IMR-90 (cell line): ENCODE measurements around the gene ZDHHC12. TPM values are rescaled to one million over a fixed set of nuclear protein-coding genes. Genes with fewer than 3 reads are reported as not detected.
A peak's percentile ranks its signal among the peaks of the same experiment; 100 is the strongest.

ENCODE experiments used
- ATAC-seq: fragments of 200-7000 bp; cut with Tn5 transposase; 2 replicates; pipeline ENCODE4 v1.9.1; 2020; ENCODE audit warnings: low read depth, mild to moderate bottlenecking, moderate library complexity
- BruUV-seq: library from RNA; stranded (reverse); fragments of 400-500 nt; replicated peaks from 2 replicates; lab custom pipeline; 2021; lab: Mats Ljungman, UMichigan
- CTCF ChIA-PET: fragments of 300-600 bp; formaldehyde crosslinking; extraction: SDS; loops from one replicate; lab custom pipeline; 2021; ENCODE audit warnings: antibody characterized with exemption; lab: Yijun Ruan, JAX
- POLR2A ChIA-PET: fragments of 300-600 bp; sonication (Branson Sonifier 250); formaldehyde crosslinking; loops from one replicate; lab custom pipeline; 2022; ENCODE audit warnings: antibody characterized with exemption; ENCODE audit not compliant: unreplicated experiment; lab: Charles Lee
- DNase-seq: peaks from one replicate; pipeline ENCODE4 v3.0.0; 2013
- H2AFZ ChIP-seq: replicated peaks from 2 replicates; pipeline ENCODE3; 2013; ENCODE audit warnings: low read length, mild to moderate bottlenecking; ENCODE audit not compliant: poor library complexity
- H2AK5ac ChIP-seq: 2 replicates; pipeline ENCODE4 v1.6.1; 2013; ENCODE audit warnings: low read depth, low read length, inconsistent platforms
- H2AK9ac ChIP-seq: replicated peaks from 2 replicates; pipeline ENCODE3; 2013; ENCODE audit warnings: mild to moderate bottlenecking, low read depth, low read length, moderate library complexity; ENCODE audit not compliant: poor library complexity
- H2BK120ac ChIP-seq: 2 replicates; pipeline ENCODE4 v1.6.1; 2013; ENCODE audit warnings: low read depth, low read length, inconsistent platforms
- H2BK15ac ChIP-seq: 3 replicates; pipeline ENCODE4 v1.6.1; 2013; ENCODE audit warnings: low read depth, low read length, inconsistent platforms
- H2BK20ac ChIP-seq: 2 replicates; pipeline ENCODE4 v1.6.1; 2013; ENCODE audit warnings: low read depth, mild to moderate bottlenecking, inconsistent platforms, low read length, moderate library complexity
- H2BK5ac ChIP-seq: 2 replicates; pipeline ENCODE4 v1.6.1; 2013; ENCODE audit warnings: mild to moderate bottlenecking, low read depth, low read length, inconsistent platforms; ENCODE audit not compliant: poor library complexity, severe bottlenecking
- H3K14ac ChIP-seq: replicated peaks from 2 replicates; pipeline ENCODE4 v1.6.1; 2013; ENCODE audit warnings: low read depth, low read length, inconsistent platforms
- H3K18ac ChIP-seq: 2 replicates; pipeline ENCODE4 v1.6.1; 2013; ENCODE audit warnings: low read depth, low read length, control low read depth
- H3K23ac ChIP-seq: 2 replicates; pipeline ENCODE4 v1.6.1; 2013; ENCODE audit warnings: low read depth, low read length, inconsistent platforms
- H3K27ac ChIP-seq: 2 replicates; pipeline ENCODE4 v1.5.1; 2013; ENCODE audit warnings: mild to moderate bottlenecking, control low read depth, low read length; ENCODE audit not compliant: insufficient read depth
- H3K27me3 ChIP-seq: 2 replicates; pipeline ENCODE4 v1.6.1; 2013; ENCODE audit warnings: low read length; ENCODE audit not compliant: control insufficient read depth, insufficient read depth
- H3K36me3 ChIP-seq: 2 replicates; pipeline ENCODE4 v1.6.1; 2013; ENCODE audit warnings: low read length, mixed read lengths; ENCODE audit not compliant: control insufficient read depth, insufficient read depth
- H3K4ac ChIP-seq: 2 replicates; pipeline ENCODE4 v1.6.1; 2013; ENCODE audit warnings: low read depth, low read length, inconsistent platforms
- H3K4me1 ChIP-seq: 2 replicates; pipeline ENCODE4 v1.6.1; 2013; ENCODE audit warnings: low read length, mixed read lengths; ENCODE audit not compliant: control insufficient read depth, insufficient read depth
- H3K4me2 ChIP-seq: 2 replicates; pipeline ENCODE4 v1.6.1; 2013; ENCODE audit warnings: low read depth, mild to moderate bottlenecking, control low read depth, low read length, moderate library complexity
- H3K4me3 ChIP-seq: 2 replicates; pipeline ENCODE4 v1.5.1; 2013; ENCODE audit warnings: low read depth, mild to moderate bottlenecking, control low read depth, low read length, moderate library complexity; ENCODE audit not compliant: insufficient read depth
- H3K56ac ChIP-seq: 2 replicates; pipeline ENCODE4 v1.6.1; 2013; ENCODE audit warnings: low read length, inconsistent platforms; ENCODE audit not compliant: insufficient read depth; ENCODE audit errors: extremely low read depth
- H3K79me1 ChIP-seq, 2 experiments: 2 replicates each; pipeline ENCODE4 v1.6.1; 2013; ENCODE audit warnings: low read length in 2 of 2, inconsistent platforms in 1 of 2, low read depth in 1 of 2
- H3K9ac ChIP-seq: 2 replicates; pipeline ENCODE4 v1.6.1; 2013; ENCODE audit warnings: low read depth, low read length, control low read depth
- H3K9me1 ChIP-seq: 2 replicates; pipeline ENCODE4 v1.6.1; 2013; ENCODE audit warnings: low read length, inconsistent platforms; ENCODE audit not compliant: insufficient read depth
- H3K9me3 ChIP-seq: 2 replicates; pipeline ENCODE4 v1.6.1; 2013; ENCODE audit warnings: low read length; ENCODE audit not compliant: control insufficient read depth, insufficient read depth
- H4K20me1 ChIP-seq: 2 replicates; pipeline ENCODE4 v1.6.1; 2013; ENCODE audit warnings: low read length, inconsistent platforms; ENCODE audit not compliant: insufficient read depth
- H4K5ac ChIP-seq: 2 replicates; pipeline ENCODE4 v1.6.1; 2013; ENCODE audit warnings: mild to moderate bottlenecking, low read depth, low read length, control low read depth
- H4K8ac ChIP-seq, 2 experiments: 2 replicates each; pipeline ENCODE4 v1.6.1; 2013; ENCODE audit warnings: low read depth in 2 of 2, low read length in 2 of 2, control low read depth in 1 of 2, inconsistent platforms in 1 of 2
- H4K91ac ChIP-seq: 2 replicates; pipeline ENCODE4 v1.6.1; 2013; ENCODE audit warnings: low read depth, low read length, inconsistent platforms; ENCODE audit not compliant: insufficient read depth
- BHLHE40 ChIP-seq: fragments of 150-350 bp; IDR thresholded peaks from 2 replicates; pipeline ENCODE4 v1.6.1; 2016; ENCODE audit warnings: mild to moderate bottlenecking, low read depth, low read length
- CEBPB ChIP-seq: IDR thresholded peaks from 2 replicates; pipeline ENCODE4 v1.6.1; 2012; ENCODE audit warnings: low read depth, low read length, improper control_type of control experiment
- CHD1 ChIP-seq: IDR thresholded peaks from 2 replicates; pipeline ENCODE4 v1.6.1; 2012; ENCODE audit warnings: low read depth, low read length, improper control_type of control experiment
- CTCF ChIP-seq: conservative IDR thresholded peaks from 2 replicates; pipeline ENCODE4 v1.5.1; 2012; ENCODE audit warnings: mild to moderate bottlenecking, low read depth, low read length, improper control_type of control experiment
- FOS ChIP-seq: fragments of 150-350 bp; IDR thresholded peaks from 2 replicates; pipeline ENCODE4 v1.6.1; 2016; ENCODE audit warnings: low read depth, low read length
- MAFK ChIP-seq: IDR thresholded peaks from 2 replicates; pipeline ENCODE4 v1.6.1; 2012; ENCODE audit warnings: low read depth, low read length, improper control_type of control experiment
- MAZ ChIP-seq: IDR thresholded peaks from 2 replicates; pipeline ENCODE4 v1.6.1; 2012; ENCODE audit warnings: low read depth, mild to moderate bottlenecking, low read length, improper control_type of control experiment, moderate library complexity, borderline replicate concordance
- NFE2L2 ChIP-seq: fragments of 150-350 bp; IDR thresholded peaks from 2 replicates; pipeline ENCODE4 v1.6.1; 2016; ENCODE audit warnings: low read depth, mild to moderate bottlenecking, low read length
- POLR2A ChIP-seq: IDR thresholded peaks from 2 replicates; pipeline ENCODE4 v1.6.1; 2012; ENCODE audit warnings: mild to moderate bottlenecking, low read depth, low read length
- RAD21 ChIP-seq: IDR thresholded peaks from 2 replicates; pipeline ENCODE4 v1.6.1; 2012; ENCODE audit warnings: low read length, improper control_type of control experiment
- RCOR1 ChIP-seq: IDR thresholded peaks from 2 replicates; pipeline ENCODE4 v1.6.1; 2012; ENCODE audit warnings: mild to moderate bottlenecking, low read length, improper control_type of control experiment; ENCODE audit not compliant: insufficient replicate concordance
- RFX5 ChIP-seq: IDR thresholded peaks from 2 replicates; pipeline ENCODE4 v1.8.0; 2012; ENCODE audit warnings: low read depth, mild to moderate bottlenecking, low read length, moderate library complexity
- SMC3 ChIP-seq: fragments of 150-350 bp; IDR thresholded peaks from 2 replicates; pipeline ENCODE4 v1.6.1; 2016; ENCODE audit warnings: low read depth, mild to moderate bottlenecking, antibody characterized with exemption, low read length, moderate library complexity
- USF2 ChIP-seq: fragments of 150-350 bp; IDR thresholded peaks from 2 replicates; pipeline ENCODE4 v1.6.1; 2017; ENCODE audit warnings: mild to moderate bottlenecking, antibody characterized with exemption, low read length, low read depth
- WGBS, 2 experiments: methylation state at CpG; one replicate each; pipeline versions ENCODE4 v1.1.5 to v1.1.7; 2013; ENCODE audit warnings: missing lambda C conversion rate in 2 of 2; ENCODE audit not compliant: insufficient read length in 1 of 2; ENCODE audit errors: extremely low coverage in 2 of 2; 5-methylcytosine and 5-hydroxymethylcytosine counted together
- dilution Hi-C: fragments of 300-500 bp; cut with HindIII; formaldehyde crosslinking; loops from one replicate; pipeline ENCODE4 v1.14.3; 2018; ENCODE audit warnings: low sequenced_read_pairs; ENCODE audit not compliant: unreplicated experiment
- in situ Hi-C: fragments of 300-500 bp; cut with MboI; formaldehyde crosslinking; loops from 3 replicates; pipeline ENCODE4 v1.14.3; 2019; ENCODE audit warnings: low sequenced_read_pairs, inconsistent platforms, mixed read lengths
- intact Hi-C: fragments of 100-400 bp; cut with micrococcal nuclease; formaldehyde crosslinking; loops from 2 replicates; pipeline ENCODE4 v1.10.0; 2022
- polyA plus RNA-seq, 3 experiments: library from polyadenylated mRNA; depleted of rRNA; stranded (reverse); fragments of >200 nt; gene quantifications; 2 replicates each; pipeline ENCODE4 v1.2.3, GENCODE V29; 2012; ENCODE audit warnings: low replicate concordance in 1 of 3
- total RNA-seq: library from RNA; depleted of rRNA; stranded (reverse); fragments of >200 nt; gene quantifications from 2 replicates; pipeline ENCODE4 v1.2.3, GENCODE V29; 2012
- TF ChIP-seq, protein P1 (sequence below): fragments of 150-350 bp; IDR thresholded peaks from 2 replicates; pipeline ENCODE4 v1.6.1; 2016; ENCODE audit warnings: low read depth, mild to moderate bottlenecking, low read length, moderate library complexity, borderline replicate concordance

Gene ZDHHC12
- total and polyA plus RNA-seq, 2 of the 4 experiments (the other 2 are of a cell fraction) = 16.7 to 60.7 TPM

GRCh38 chr9:128706045-128706444 is 17.9 kb downstream of the ZDHHC12 start:
- Histone ChIP-seq H2BK120ac (no peak overlapping the region), H3K36me3 (no peaks in the 10 kb centered on the region), H4K20me1 (no peaks in the 10 kb centered on the region), H3K79me1 (peaks cover 0 to 17% of the 10 kb centered on the region in 2 experiments; a peak in 3 of 4 replicates), H2AK9ac (peak overlapping the region; percentile 72), H2BK20ac (no peak overlapping the region), H3K56ac (no peak overlapping the region), H3K27me3 (no peaks in the 10 kb centered on the region), H2BK15ac (no peak overlapping the region), H3K4me2 (no peak overlapping the region), H4K91ac (no peak overlapping the region), H3K27ac (no peak overlapping the region), H3K9ac (no peak overlapping the region), H3K9me3 (no peaks in the 10 kb centered on the region), H3K18ac (no peak overlapping the region), H3K4me1 (no peaks in the 10 kb centered on the region), H2BK5ac (no peak overlapping the region), H2AK5ac (no peak overlapping the region), H4K5ac (no peak overlapping the region), H3K14ac (no peak overlapping the region), H3K4ac (no peak overlapping the region), H2AFZ (no peak overlapping the region), H3K4me3 (no peak overlapping the region), H4K8ac (no peak overlapping the region), H3K9me1 (peaks cover 9% of the 10 kb centered on the region), H3K23ac (no peak overlapping the region)
- ChIA-PET POLR2A (no interaction called here), CTCF (no interaction called here)
- BruUV-seq = no TSS peak
- TF ChIP-seq USF2 = no peak
- TF ChIP-seq NFE2L2 = no peak
- TF ChIP-seq RAD21 = no peak
- TF ChIP-seq FOS = no peak
- TF ChIP-seq MAZ = no peak
- no peak for TF ChIP-seq CHD1
- no peak for TF ChIP-seq CTCF
- TF ChIP-seq SMC3 = no peak
- no peak for TF ChIP-seq MAFK
- no peak for TF ChIP-seq BHLHE40
- TF ChIP-seq POLR2A = no peak
- TF ChIP-seq RFX5 = no peak
- TF ChIP-seq CEBPB = no peak
- no peak for TF ChIP-seq RCOR1
- TF ChIP-seq, protein P1, sequence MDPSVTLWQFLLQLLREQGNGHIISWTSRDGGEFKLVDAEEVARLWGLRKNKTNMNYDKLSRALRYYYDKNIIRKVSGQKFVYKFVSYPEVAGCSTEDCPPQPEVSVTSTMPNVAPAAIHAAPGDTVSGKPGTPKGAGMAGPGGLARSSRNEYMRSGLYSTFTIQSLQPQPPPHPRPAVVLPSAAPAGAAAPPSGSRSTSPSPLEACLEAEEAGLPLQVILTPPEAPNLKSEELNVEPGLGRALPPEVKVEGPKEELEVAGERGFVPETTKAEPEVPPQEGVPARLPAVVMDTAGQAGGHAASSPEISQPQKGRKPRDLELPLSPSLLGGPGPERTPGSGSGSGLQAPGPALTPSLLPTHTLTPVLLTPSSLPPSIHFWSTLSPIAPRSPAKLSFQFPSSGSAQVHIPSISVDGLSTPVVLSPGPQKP = no peak
- WGBS, 2 experiments = no CpG with 5 or more reads among the region's 1 CpG
- dilution Hi-C loops = no loop called here
- in situ Hi-C loops = no loop called here
- intact Hi-C loops = no loop called here
- no peak for ATAC-seq
- DNase-seq = no peak
